GM13976 (cell line): Measurements from ENCODE around the gene CYP1A1.

Experiments used
- DNase-seq: peaks from one replicate; pipeline ENCODE4 v3.0.0; 2012; ENCODE audit warnings: low spot score
- in situ Hi-C: fragments of 300-500 bp; cut with MboI; formaldehyde crosslinking; loops from one replicate; pipeline ENCODE4 v1.12.0; 2022; ENCODE audit warnings: low sequenced_read_pairs, mixed read lengths, inconsistent platforms; ENCODE audit not compliant: unreplicated experiment
- TF ChIP-seq, protein P1 (sequence below): IDR thresholded peaks from 2 replicates; pipeline ENCODE4 v1.5.1; 2012; ENCODE audit warnings: borderline replicate concordance, mild to moderate bottlenecking; ENCODE audit not compliant: insufficient read depth; ENCODE audit errors: extremely low read depth, missing control alignments, control extremely low read depth

Gene CYP1A1

DNA sequence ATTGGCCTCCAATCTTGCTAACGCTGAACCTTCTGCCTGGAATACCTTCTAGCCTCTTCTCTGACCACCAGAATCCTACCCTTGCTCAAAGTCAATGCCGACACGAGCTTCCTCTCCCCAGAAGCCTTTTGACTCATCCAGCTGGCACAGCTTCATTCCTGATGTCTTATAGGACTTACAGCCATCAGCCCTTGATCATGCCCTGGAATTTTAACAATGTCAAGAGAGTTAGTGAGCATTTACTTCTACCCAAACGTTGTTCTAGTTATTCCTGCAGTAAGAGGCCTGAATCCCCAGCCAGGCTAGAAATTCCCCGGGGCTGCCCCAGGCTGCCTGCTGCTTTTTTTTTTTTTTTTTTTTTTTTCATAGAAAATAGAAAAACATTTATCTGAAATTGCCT, 27.2 kb upstream of the CYP1A1 start:
- in situ Hi-C loops: no loop called here
- no peak for DNase-seq
- TF ChIP-seq, protein P1, sequence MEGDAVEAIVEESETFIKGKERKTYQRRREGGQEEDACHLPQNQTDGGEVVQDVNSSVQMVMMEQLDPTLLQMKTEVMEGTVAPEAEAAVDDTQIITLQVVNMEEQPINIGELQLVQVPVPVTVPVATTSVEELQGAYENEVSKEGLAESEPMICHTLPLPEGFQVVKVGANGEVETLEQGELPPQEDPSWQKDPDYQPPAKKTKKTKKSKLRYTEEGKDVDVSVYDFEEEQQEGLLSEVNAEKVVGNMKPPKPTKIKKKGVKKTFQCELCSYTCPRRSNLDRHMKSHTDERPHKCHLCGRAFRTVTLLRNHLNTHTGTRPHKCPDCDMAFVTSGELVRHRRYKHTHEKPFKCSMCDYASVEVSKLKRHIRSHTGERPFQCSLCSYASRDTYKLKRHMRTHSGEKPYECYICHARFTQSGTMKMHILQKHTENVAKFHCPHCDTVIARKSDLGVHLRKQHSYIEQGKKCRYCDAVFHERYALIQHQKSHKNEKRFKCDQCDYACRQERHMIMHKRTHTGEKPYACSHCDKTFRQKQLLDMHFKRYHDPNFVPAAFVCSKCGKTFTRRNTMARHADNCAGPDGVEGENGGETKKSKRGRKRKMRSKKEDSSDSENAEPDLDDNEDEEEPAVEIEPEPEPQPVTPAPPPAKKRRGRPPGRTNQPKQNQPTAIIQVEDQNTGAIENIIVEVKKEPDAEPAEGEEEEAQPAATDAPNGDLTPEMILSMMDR: no peak

DNA sequence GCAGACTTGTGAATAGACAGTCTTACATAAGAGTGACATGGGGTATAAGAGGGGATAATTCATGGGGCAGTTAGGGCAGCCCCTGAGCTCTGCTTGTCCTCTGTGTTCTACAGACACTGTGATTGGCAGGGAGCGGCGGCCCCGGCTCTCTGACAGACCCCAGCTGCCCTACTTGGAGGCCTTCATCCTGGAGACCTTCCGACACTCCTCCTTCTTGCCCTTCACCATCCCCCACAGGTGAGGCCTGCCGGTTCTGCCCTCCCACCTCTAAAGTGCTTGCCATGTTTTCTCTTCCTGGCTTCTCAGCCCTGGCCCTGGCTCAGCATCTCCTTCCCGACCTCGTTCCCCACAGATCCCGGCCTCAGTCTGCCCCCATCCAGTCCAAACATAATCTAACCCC, 26.7 kb upstream of the CYP1A1 start:
- in situ Hi-C loops: no loop called here
- TF ChIP-seq, protein P1: no peak
- no peak for DNase-seq

DNA sequence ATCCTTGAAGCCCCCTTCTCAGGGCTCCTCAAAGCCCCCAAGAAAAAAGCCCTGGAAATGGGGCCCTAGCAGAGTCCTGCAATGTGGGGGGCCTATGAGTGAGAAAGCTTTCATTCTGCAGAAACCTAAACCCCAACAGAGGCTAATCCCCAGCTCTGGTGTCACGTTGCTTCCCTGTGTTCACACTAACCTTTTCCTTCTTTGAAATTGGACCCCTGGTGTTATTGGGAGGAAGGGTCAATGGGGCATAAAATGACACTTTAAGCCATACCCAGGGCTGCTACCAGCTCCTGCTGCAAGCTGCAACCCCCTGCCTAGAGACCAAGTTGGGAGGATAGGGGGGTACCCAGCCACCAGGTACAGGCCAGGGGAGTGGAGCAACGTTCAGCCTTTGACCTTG, 25.4 kb upstream of the CYP1A1 start:
- no peak for DNase-seq
- in situ Hi-C loops: no loop called here
- TF ChIP-seq, protein P1: no peak

DNA sequence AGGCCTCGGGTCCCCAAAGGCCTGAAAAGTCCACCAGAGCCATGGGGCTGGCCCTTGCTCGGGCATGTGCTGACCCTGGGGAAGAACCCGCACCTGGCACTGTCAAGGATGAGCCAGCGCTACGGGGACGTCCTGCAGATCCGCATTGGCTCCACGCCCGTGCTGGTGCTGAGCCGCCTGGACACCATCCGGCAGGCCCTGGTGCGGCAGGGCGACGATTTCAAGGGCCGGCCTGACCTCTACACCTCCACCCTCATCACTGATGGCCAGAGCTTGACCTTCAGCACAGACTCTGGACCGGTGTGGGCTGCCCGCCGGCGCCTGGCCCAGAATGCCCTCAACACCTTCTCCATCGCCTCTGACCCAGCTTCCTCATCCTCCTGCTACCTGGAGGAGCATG, 24.5 kb upstream of the CYP1A1 start:
- in situ Hi-C loops: no loop called here
- TF ChIP-seq, protein P1: no peak
- DNase-seq: no peak

DNA sequence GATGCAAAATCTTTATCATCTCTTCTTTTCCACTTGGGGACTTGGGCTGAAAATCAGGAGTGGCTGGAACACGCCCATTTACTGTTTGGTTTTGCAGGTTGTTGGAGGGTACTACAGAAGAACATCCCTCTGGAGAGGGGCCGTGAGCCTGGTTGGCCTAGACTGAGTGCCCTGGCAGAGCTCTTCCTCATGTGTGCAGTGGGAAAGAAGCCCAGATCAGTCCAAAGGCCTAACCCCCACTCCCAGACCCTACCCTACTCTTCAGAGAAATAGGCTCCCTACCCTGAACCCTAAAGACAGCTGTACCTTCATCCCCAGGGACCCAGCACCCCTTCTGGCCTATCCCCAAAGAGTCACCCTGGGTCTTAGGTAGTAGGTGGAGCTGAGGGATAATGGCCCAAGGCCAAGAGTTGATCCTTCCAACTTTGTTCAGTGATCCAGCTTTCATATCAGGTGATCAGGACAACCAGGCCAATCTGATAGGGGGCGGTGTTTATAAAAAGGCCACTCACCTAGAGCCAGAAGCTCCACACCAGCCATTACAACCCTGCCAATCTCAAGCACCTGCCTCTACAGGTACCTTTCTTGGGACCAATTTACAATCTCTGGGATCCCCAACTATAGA, 23.1 kb upstream of the CYP1A1 start, which contains the start of gene CYP1A2:
CYP1A2 (plus strand) TSS at position 524 of the 625 bp plus-strand sequence. CDS start 894 bp downstream, outside the sequence.
- TF ChIP-seq, protein P1: no peak
- in situ Hi-C loops: no loop called here
- no peak for DNase-seq

DNA sequence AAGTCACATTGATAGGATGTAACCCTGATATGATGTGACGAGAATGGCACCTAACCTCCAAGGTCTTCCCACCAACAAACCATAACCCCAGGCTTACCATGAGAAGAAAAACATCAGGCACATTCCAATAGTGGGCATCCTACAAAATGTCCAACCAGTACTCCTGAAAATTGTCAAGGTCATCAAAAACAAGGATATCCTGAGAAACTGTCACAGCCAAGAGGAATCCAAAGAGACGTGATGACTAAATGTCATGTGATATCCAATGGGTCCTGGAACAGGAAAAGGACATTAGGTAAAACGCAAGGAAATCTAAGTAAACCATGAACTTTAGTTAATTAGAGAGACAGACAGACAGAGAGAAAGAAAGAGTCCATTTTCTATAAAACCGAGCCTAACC, 21.1 kb upstream of the CYP1A1 start:
- TF ChIP-seq, protein P1: no peak
- in situ Hi-C loops: no loop called here

More for the DNA sequence above, 21.1 kb upstream of the CYP1A1 start:
- DNase-seq: no peak
